LNCAP (cell line): Measurements from ENCODE around the gene PTPRN2.

Experiments used
- TF ChIP-seq, protein P1 (sequence below): fragments of 450-650 bp; IDR thresholded peaks from 2 replicates; pipeline ENCODE4 v1.5.1; 2017; ENCODE audit warnings: mild to moderate bottlenecking

PTPRN2 gene

DNA sequence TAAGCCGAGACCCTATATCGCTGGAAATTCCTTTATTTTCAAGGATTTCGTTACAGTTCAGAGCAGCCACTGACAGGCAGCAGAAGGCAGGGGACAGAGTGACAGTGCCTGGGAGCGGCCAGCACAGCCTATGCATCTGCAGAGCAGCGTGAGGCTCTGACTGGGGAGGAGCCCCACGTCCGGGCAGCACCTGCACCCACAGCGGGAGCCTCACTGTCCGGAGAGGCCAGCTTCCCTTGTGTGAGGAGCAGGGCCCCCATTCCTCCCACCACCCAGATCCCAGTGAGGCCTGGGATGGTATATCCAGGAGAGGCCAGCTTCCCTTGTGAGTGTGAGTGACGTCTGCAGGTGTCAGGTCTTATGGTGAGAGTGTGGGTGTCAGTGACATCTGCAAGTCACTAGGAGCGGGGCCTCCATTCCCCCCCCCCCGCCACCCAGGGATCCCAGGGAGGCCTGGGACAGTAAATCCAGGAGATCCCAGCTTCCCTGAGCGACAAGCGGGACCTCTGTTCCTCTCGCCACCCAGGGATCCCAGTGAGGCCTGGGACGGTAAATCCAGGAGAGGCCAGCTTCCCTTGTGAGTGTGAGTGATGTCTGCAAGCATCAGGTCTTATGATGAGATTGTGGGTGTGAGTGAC, 259.1 kb downstream of the PTPRN2 start:
- TF ChIP-seq, protein P1, sequence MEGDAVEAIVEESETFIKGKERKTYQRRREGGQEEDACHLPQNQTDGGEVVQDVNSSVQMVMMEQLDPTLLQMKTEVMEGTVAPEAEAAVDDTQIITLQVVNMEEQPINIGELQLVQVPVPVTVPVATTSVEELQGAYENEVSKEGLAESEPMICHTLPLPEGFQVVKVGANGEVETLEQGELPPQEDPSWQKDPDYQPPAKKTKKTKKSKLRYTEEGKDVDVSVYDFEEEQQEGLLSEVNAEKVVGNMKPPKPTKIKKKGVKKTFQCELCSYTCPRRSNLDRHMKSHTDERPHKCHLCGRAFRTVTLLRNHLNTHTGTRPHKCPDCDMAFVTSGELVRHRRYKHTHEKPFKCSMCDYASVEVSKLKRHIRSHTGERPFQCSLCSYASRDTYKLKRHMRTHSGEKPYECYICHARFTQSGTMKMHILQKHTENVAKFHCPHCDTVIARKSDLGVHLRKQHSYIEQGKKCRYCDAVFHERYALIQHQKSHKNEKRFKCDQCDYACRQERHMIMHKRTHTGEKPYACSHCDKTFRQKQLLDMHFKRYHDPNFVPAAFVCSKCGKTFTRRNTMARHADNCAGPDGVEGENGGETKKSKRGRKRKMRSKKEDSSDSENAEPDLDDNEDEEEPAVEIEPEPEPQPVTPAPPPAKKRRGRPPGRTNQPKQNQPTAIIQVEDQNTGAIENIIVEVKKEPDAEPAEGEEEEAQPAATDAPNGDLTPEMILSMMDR: no peak

DNA sequence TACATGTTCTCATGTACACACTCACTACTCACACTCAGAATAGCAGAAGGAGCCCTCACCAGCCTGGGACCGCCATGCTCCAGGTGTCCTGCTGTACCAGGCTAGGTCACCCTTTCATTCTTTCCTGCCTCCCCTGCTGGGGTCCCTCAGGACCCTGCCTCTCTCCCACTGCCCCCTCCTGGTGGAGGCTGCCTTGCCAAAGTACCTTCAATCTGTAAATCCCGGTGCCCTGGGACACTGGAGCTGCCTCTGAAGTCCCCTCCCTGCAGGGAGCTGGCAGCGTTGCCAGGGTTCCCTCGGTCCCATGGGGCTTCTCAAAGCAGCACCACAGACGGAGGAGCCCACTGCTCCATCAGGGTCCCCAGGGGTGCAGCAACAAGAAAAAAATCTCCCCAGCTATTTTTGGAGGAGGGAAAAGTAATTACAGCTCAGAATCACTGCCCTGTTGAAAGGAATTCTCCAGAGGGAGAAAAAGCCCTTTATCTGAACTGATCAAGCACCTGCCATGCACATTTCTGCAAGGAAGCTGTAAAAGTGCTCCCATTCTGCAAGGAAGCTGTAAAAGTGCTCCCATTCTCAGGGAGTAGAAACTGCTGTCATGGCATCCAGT, 259.9 kb downstream of the PTPRN2 start:
- TF ChIP-seq, protein P1: no peak

DNA sequence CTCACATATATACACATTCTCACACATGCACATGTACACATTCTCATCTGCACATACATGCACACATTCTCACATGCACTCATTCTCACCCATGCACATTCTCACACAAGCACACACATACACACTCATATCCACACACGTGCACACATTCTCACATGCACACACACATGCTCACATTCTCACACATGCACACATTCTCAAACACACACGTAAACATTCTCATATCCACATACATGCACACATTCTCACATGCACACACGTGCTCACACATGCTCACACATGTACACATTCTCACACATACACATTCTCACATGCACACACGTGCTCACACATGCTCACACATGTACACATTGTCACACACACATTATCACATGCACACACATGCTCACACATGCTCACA, 260.6 kb downstream of the PTPRN2 start:
- TF ChIP-seq, protein P1: no peak

DNA sequence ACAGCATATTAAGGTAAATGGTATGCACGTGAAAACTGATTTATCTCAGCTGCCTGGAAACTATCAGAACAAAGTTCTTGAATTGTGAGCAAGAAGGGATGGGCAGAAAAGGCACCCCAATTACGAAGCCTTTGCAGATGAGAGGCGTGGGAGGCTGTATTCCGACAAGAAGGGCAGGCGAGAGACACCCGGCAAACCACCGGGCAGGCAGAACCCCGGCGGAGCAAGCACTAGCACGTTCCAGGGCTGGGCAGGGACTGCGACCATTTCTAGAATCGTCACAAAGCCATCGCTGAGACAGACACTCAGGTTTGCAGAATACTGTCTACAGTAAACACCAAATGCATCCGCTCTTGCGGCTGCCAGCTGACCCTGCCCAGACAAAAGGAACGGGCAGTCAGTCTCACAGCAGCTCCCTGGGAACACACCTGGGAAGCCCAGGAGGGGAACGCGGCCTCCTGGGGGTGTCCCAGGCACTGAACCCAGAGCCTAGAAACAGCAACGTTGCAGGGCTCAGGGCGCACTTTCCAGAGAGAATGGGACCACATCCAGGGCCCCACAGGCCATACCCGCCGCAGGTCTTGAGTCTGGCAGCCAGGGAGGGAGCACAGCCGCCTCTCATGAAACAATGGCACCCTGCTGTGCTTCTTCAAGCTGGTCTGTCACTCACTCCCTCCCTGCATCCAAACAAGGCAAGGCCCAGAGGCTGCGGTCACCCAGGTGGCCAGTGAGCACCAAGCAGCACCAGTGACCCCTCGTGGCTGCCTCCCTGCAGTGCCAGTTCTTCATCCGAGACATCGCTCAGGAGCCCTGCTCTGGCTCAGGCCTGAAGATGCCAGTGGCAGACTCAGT, 261.9 kb downstream of the PTPRN2 start:
- TF ChIP-seq, protein P1: peak; percentile 86

DNA sequence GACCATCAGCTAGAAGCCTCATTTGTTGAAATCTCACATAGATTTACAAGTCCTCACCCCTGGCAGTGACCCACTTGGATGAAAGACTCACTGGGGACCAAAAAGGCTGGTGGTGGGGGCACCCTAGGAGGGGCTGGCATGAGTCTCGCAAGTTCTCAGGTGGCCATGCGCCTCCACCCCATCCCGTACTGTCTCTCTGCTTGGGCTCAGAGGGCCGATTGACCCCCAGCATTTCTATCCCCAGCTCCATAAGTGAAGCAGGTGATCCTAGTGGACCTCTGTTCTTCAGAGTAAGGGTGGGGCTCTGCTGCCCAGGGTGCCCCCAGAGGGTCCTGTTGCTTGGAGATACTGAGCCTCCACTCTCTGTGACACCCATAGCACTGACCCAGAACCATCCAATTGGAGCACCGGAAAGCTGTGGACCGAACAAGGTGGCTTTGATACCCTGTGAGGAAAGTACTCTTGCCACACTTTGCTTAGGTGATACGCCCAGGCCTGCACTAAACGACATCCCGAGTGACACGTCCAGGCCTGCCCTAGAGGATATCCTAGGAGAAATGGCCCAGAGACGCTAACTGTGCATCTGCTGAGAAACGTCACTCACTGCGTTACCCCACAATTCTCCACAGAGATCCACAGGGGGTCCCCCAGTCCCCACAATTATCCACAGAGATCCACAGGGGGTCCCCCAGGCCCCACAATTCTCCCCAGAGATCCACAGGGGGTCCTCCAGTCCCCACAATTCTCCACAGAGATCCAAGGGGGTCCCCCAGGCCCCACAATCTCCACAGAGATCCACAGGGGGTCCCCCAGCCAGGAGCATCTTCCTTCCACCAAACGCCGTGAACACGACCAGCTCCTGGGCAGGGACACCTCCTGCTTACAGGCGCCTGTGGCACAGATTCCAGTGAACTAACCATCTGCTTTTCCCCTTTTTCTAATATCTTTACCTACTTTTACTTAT, 262.9 kb downstream of the PTPRN2 start:
- TF ChIP-seq, protein P1: no peak

GRCh38 chr7:158323741-158324396, 263.8 kb downstream of the PTPRN2 start:
- TF ChIP-seq, protein P1: no peak
